Measurements from ENCODE around the gene DLGAP1. TPM values are rescaled to one million over a fixed set of nuclear protein-coding genes. Genes with fewer than 3 reads are reported as not detected.

DLGAP1 gene
- total RNA-seq, 1 experiment from 2014 or later = not detected

DNA sequence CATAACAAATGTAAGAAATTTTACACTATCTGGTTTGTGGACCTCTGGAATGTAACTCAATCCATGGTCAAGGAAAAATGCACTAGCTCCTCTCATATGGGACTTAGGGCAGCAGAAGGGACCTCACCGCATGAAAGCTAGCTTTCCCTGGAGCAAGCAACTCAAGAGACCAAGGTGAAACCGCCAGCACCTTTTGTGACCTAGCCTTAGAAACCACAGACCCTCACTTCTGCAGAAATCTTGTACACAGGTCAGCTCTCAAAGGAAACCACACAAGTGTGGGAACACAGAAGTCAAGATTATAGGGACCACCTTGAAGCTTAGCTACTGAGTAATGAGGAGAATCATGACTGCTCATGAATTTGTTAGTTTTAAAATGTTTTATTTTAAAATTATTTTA, 222.5 kb downstream of the DLGAP1 start:
- Mint-ChIP-seq H3K9me3 (ENCODE audit: unreplicated experiment) (peaks cover 14% of the 10 kb centered on the region), H3K4me3 (ENCODE audit: unreplicated experiment) (no peak overlapping the region), H3K4me1 (ENCODE audit: insufficient read depth, unreplicated experiment) (peaks cover 5% of the 10 kb centered on the region), H3K27me3 (ENCODE audit: insufficient read depth, unreplicated experiment) (peaks cover 86% of the 10 kb centered on the region), H3K27ac (ENCODE audit: low read depth, unreplicated experiment) (no peak overlapping the region), H3K36me3 (ENCODE audit: insufficient read depth, unreplicated experiment) (no peaks in the 10 kb centered on the region)
- POLR2A ChIA-PET = no interaction called here
- intact Hi-C loops (cut with micrococcal nuclease) = no loop called here
- TF ChIP-seq, protein P1, sequence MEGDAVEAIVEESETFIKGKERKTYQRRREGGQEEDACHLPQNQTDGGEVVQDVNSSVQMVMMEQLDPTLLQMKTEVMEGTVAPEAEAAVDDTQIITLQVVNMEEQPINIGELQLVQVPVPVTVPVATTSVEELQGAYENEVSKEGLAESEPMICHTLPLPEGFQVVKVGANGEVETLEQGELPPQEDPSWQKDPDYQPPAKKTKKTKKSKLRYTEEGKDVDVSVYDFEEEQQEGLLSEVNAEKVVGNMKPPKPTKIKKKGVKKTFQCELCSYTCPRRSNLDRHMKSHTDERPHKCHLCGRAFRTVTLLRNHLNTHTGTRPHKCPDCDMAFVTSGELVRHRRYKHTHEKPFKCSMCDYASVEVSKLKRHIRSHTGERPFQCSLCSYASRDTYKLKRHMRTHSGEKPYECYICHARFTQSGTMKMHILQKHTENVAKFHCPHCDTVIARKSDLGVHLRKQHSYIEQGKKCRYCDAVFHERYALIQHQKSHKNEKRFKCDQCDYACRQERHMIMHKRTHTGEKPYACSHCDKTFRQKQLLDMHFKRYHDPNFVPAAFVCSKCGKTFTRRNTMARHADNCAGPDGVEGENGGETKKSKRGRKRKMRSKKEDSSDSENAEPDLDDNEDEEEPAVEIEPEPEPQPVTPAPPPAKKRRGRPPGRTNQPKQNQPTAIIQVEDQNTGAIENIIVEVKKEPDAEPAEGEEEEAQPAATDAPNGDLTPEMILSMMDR (IDR thresholded peaks at IDR 0.05; ENCODE audit: unreplicated experiment) = no peak
- BruUV-seq (replicated peaks) = no TSS peak
- DNase-seq (ENCODE audit: unreplicated experiment) = no peak
- CTCF ChIA-PET = interaction anchor here (0.6 kb wide), 1 partner anchor 796 kb away, joined by 4 read pairs; no protein-coding TSS in a partner anchor

DNA sequence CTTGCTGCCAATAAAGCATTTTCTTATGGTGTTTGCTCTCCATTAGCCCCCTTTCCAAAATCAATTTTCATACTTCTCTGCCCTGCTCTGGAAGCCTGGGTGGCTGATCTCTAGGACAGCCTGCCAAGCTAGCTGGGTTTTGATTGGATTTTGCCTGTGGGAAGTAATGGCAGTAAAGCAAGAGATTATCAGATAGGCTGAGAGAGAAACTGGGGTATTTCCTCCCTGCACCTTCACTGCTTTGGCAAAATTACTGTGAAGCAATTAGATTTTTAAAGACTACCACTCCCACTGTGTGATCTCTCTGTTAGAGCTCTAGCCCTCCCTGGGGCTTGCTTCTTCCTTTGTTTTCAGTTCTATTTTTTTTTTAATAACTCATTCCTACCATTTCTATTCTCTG, 223.8 kb downstream of the DLGAP1 start:
- no peak for DNase-seq (ENCODE audit: unreplicated experiment)
- BruUV-seq (replicated peaks) = no TSS peak
- POLR2A ChIA-PET = no interaction called here
- CTCF ChIA-PET = interaction anchor here (0.7 kb wide), 1 partner anchor 771 kb away, joined by 3 read pairs; no protein-coding TSS in a partner anchor
- Mint-ChIP-seq H3K27me3 (ENCODE audit: insufficient read depth, unreplicated experiment) (peaks cover 86% of the 10 kb centered on the region), H3K27ac (ENCODE audit: low read depth, unreplicated experiment) (no peak overlapping the region), H3K9me3 (ENCODE audit: unreplicated experiment) (peaks cover 14% of the 10 kb centered on the region), H3K4me1 (ENCODE audit: insufficient read depth, unreplicated experiment) (no peaks in the 10 kb centered on the region), H3K36me3 (ENCODE audit: insufficient read depth, unreplicated experiment) (no peaks in the 10 kb centered on the region), H3K4me3 (ENCODE audit: unreplicated experiment) (no peak overlapping the region)
- intact Hi-C loops (cut with micrococcal nuclease) = no loop called here
- TF ChIP-seq, protein P1 (IDR thresholded peaks at IDR 0.05; ENCODE audit: unreplicated experiment) = no peak

DNA sequence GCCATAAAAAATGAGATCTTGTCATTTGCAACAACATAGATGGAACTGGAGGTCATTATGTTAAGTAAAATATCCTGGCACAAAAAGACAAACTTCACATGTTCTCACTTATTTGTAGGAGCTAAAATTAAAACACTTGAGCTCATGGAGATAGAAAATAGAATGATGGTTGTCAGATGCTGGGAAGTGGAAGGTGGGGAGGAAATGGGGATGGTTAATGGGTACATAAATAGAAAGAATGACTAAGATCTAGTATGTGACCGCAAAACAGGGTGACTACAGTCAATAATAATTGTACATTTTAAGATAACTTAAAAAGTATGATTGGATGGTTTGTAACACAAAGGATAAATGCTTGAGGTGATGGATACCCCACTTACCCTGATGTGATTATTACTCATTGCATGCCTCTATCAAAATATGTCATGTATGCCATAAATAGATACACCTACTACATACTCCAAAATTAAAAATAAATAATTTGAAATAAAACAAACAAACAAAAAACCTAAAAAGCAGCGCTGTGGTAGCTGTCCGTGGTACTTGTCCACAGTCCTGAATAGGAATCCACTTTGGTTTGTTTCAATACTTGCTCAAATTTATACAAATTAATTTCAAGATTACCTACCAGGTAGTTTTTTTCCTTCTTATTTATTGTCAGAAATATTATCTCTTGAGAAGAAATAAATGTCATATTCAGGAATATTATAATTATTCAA, 224.5 kb downstream of the DLGAP1 start:
- DNase-seq (ENCODE audit: unreplicated experiment) = no peak
- ChIA-PET POLR2A (no interaction called here), CTCF (interaction anchor here (0.9 kb wide), 1 partner anchor 82 kb away, joined by 3 read pairs; no protein-coding TSS in a partner anchor)
- Mint-ChIP-seq H3K4me3 (ENCODE audit: unreplicated experiment) (no peak overlapping the region), H3K27me3 (ENCODE audit: insufficient read depth, unreplicated experiment) (peaks cover 90% of the 10 kb centered on the region), H3K9me3 (ENCODE audit: unreplicated experiment) (peaks cover 14% of the 10 kb centered on the region), H3K36me3 (ENCODE audit: insufficient read depth, unreplicated experiment) (no peaks in the 10 kb centered on the region), H3K27ac (ENCODE audit: low read depth, unreplicated experiment) (no peak overlapping the region), H3K4me1 (ENCODE audit: insufficient read depth, unreplicated experiment) (no peaks in the 10 kb centered on the region)
- BruUV-seq (replicated peaks) = no TSS peak
- intact Hi-C loops (cut with micrococcal nuclease) = no loop called here
- TF ChIP-seq, protein P1 (IDR thresholded peaks at IDR 0.05; ENCODE audit: unreplicated experiment) = no peak

DNA sequence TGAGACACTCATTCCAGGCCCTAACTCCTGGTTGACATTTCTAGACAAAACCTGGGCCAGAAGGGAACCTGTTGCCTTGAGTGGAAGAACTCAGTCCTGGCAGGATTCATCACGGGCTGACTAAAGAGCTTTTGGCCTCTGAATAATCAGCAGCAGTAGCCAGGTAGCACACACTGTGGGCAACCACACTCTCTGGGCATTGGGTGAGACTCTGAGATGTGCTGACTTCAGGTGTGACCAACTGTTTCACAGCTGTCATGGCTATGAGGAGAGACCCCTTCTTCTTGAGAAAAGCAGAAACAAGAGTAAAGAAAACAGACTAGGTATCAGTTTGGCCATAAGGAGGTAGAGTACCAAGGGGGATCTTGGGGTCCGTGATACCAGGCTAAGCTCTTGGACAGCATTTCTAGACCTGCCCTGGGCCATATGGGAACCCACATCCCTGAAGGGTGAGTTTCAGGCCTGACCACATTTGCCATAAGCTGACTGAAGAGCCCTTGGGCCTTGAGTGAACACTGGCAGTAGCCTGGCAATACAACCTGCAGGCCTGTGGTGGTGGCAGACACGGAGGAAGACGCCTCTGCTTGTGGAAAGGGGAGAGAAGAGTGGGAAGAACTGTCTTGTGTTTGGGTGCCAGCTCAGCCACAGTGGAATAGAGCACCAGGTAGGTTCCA, 230.9 kb downstream of the DLGAP1 start:
- Mint-ChIP-seq H3K27ac (ENCODE audit: low read depth, unreplicated experiment) (no peak overlapping the region), H3K4me3 (ENCODE audit: unreplicated experiment) (no peak overlapping the region), H3K27me3 (ENCODE audit: insufficient read depth, unreplicated experiment) (peaks cover 89% of the 10 kb centered on the region), H3K36me3 (ENCODE audit: insufficient read depth, unreplicated experiment) (no peaks in the 10 kb centered on the region), H3K9me3 (ENCODE audit: unreplicated experiment) (peaks cover 14% of the 10 kb centered on the region), H3K4me1 (ENCODE audit: insufficient read depth, unreplicated experiment) (no peaks in the 10 kb centered on the region)
- DNase-seq (ENCODE audit: unreplicated experiment) = no peak
- no TSS peak for BruUV-seq (replicated peaks)
- intact Hi-C loops (cut with micrococcal nuclease) = no loop called here
- TF ChIP-seq, protein P1 (IDR thresholded peaks at IDR 0.05; ENCODE audit: unreplicated experiment) = no peak
- POLR2A ChIA-PET = no interaction called here
- CTCF ChIA-PET = interaction anchor here (0.6 kb wide), 2 partner anchors 28 to 78 kb away, joined by 3 to 5 read pairs; no protein-coding TSS in a partner anchor
